ENCODE data around the gene DENND5A.

- TF ChIP-seq EZH2 (IDR thresholded peaks at IDR 0.05; ENCODE audit: low read length, unreplicated experiment) (no peak), CTCF (conservative IDR thresholded peaks at IDR 0.05; ENCODE audit: low read depth, low read length) (no peak), EZH2phosphoT487 (IDR thresholded peaks at IDR 0.05; ENCODE audit: borderline replicate concordance, low read length) (no peak)
Measured at GRCh38 chr11:9228091-9228490, 37.1 kb downstream of the DENND5A start.

All from PC-3 (cell line).